ENCODE data around the gene LAG3. TPM values are rescaled to one million over a fixed set of nuclear protein-coding genes. Genes with fewer than 3 reads are reported as not detected.

LAG3 gene
- polyA plus RNA-seq, 1 donor (not counting 4 experiments of a cell fraction or from before 2014, with no cell fraction given): 0.09 TPM

DNA sequence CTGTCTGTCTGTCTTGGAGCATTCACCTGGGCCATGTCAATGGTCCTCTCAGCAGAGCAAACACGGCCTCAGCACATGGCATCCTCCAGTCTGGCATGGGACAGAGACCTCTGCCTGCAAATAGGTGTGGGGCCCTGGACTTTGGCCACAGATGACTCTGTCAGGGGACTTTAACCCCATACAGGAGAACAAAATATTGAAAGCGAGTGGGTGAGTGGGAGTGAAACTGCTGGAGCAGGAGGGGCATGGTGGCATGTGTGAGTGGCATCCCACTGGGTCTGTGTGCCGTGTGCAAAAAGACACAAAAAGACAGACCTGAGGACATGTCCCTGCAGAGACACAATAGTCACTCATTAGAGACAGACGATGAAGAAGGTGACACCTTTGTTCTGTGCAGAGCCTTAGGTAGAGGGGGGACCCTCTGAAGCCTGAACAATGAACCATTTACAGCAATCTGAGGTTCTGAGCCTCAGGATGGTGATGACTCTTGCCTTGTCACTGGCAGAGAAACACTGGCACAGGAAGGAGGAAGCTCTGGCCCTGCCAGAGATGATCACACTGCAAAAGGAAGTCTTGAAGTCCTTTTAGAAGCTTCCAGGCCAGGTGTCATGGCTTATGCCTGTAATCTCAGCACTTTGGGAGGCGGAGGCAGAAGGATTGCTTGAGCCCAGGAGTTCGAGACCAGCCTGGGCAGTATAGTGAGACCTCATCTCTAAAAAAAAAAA is 7.5 kb downstream of the LAG3 start:
- no peak for DNase-seq (ENCODE audit: low read depth, low spot score)
- no peaks in the 10 kb centered on the region for H4K20me1 ChIP-seq (ENCODE audit: control insufficient read depth, extremely low read depth, insufficient read depth, low read length)
- no peak overlapping the region for H3K27ac ChIP-seq (ENCODE audit: control insufficient read depth, insufficient read depth, low read length)
- H3K9ac ChIP-seq (ENCODE audit: control insufficient read depth, extremely low read depth, insufficient read depth, low read length): no peak overlapping the region
- FAIRE-seq: no peak
- no peak overlapping the region for H3K4me3 ChIP-seq (ENCODE audit: control insufficient read depth in 2 of 3, extremely low read depth in 1 of 3, insufficient read depth in 2 of 3, low read depth in 1 of 3, low read length in 3 of 3)
- H3K27me3 ChIP-seq (ENCODE audit: control insufficient read depth, extremely low read depth, insufficient read depth, low read length): peaks cover 18% of the 10 kb centered on the region
- no peak overlapping the region for H2AFZ ChIP-seq (ENCODE audit: control insufficient read depth, low read length)
- dilution Hi-C loops (cut with MboI; ENCODE audit: extremely low pct_ligation_motif_present, low sequenced_read_pairs): no loop called here
- H3K9me1 ChIP-seq (ENCODE audit: control insufficient read depth, extremely low read depth, insufficient read depth, low read length): no peaks in the 10 kb centered on the region
- H3K36me3 ChIP-seq (ENCODE audit: control insufficient read depth in 2 of 2, extremely low read depth in 1 of 2, insufficient read depth in 2 of 2, low read length in 2 of 2): no peaks in the 10 kb centered on the region
- no peak for TF ChIP-seq EZH2 (IDR thresholded peaks at IDR 0.05; ENCODE audit: low read length)
- H3K9me3 ChIP-seq (ENCODE audit: control insufficient read depth, low read depth, low read length): no peaks in the 10 kb centered on the region
- no peak overlapping the region for H3K4me2 ChIP-seq (ENCODE audit: control insufficient read depth, extremely low read depth, insufficient read depth, low read depth, low read length)
- H3K4me1 ChIP-seq (ENCODE audit: control insufficient read depth, extremely low read depth, insufficient read depth, low read length): peaks cover 8% of the 10 kb centered on the region
- H3K79me2 ChIP-seq (ENCODE audit: control insufficient read depth, insufficient read depth, low read length): no peaks in the 10 kb centered on the region

DNA sequence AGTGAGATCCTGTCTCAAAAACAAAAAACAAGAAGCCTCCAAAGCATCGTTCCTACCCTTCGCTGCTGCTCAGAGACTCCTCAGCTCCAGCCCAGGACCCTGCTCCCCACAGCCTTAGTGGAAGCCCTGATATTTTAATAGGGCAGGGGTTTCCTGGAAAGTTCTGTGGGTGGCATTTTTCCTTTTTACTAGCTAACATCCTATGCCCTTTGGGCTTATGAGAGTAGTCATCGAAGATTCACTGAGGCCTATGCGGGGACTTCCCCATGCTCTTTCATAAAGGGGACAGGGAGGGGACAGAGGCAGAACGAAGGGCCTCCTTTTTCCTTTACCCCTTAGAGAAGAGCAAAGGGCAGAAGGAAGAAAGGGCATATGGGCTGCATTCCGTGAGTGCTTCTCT is 8.3 kb downstream of the LAG3 start:
- no peaks in the 10 kb centered on the region for H3K9me3 ChIP-seq (ENCODE audit: control insufficient read depth, low read depth, low read length)
- H3K4me2 ChIP-seq (ENCODE audit: control insufficient read depth, extremely low read depth, insufficient read depth, low read depth, low read length): no peak overlapping the region
- DNase-seq (ENCODE audit: low read depth, low spot score): no peak
- H3K9ac ChIP-seq (ENCODE audit: control insufficient read depth, extremely low read depth, insufficient read depth, low read length): no peak overlapping the region
- no peak overlapping the region for H3K4me3 ChIP-seq (ENCODE audit: control insufficient read depth in 2 of 3, extremely low read depth in 1 of 3, insufficient read depth in 2 of 3, low read depth in 1 of 3, low read length in 3 of 3)
- no peak for TF ChIP-seq EZH2 (IDR thresholded peaks at IDR 0.05; ENCODE audit: low read length)
- TF ChIP-seq, protein P1, sequence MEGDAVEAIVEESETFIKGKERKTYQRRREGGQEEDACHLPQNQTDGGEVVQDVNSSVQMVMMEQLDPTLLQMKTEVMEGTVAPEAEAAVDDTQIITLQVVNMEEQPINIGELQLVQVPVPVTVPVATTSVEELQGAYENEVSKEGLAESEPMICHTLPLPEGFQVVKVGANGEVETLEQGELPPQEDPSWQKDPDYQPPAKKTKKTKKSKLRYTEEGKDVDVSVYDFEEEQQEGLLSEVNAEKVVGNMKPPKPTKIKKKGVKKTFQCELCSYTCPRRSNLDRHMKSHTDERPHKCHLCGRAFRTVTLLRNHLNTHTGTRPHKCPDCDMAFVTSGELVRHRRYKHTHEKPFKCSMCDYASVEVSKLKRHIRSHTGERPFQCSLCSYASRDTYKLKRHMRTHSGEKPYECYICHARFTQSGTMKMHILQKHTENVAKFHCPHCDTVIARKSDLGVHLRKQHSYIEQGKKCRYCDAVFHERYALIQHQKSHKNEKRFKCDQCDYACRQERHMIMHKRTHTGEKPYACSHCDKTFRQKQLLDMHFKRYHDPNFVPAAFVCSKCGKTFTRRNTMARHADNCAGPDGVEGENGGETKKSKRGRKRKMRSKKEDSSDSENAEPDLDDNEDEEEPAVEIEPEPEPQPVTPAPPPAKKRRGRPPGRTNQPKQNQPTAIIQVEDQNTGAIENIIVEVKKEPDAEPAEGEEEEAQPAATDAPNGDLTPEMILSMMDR (optimal IDR thresholded peaks at IDR 0.05 in 1 of 3, IDR thresholded peaks at IDR 0.05 in 1 of 3, conservative IDR thresholded peaks at IDR 0.05 in 1 of 3; ENCODE audit: extremely low read depth in 1 of 3, insufficient read depth in 2 of 3, low read length in 3 of 3): no peak
- H3K27me3 ChIP-seq (ENCODE audit: control insufficient read depth, extremely low read depth, insufficient read depth, low read length): peaks cover 18% of the 10 kb centered on the region
- H3K36me3 ChIP-seq (ENCODE audit: control insufficient read depth in 2 of 2, extremely low read depth in 1 of 2, insufficient read depth in 2 of 2, low read length in 2 of 2): no peaks in the 10 kb centered on the region
- no peak for FAIRE-seq
- no peaks in the 10 kb centered on the region for H3K79me2 ChIP-seq (ENCODE audit: control insufficient read depth, insufficient read depth, low read length)
- no peaks in the 10 kb centered on the region for H4K20me1 ChIP-seq (ENCODE audit: control insufficient read depth, extremely low read depth, insufficient read depth, low read length)
- dilution Hi-C loops (cut with MboI; ENCODE audit: extremely low pct_ligation_motif_present, low sequenced_read_pairs): no loop called here
- H2AFZ ChIP-seq (ENCODE audit: control insufficient read depth, low read length): no peak overlapping the region
- H3K4me1 ChIP-seq (ENCODE audit: control insufficient read depth, extremely low read depth, insufficient read depth, low read length): peaks cover 8% of the 10 kb centered on the region
- no peak overlapping the region for H3K27ac ChIP-seq (ENCODE audit: control insufficient read depth, insufficient read depth, low read length)
- no peaks in the 10 kb centered on the region for H3K9me1 ChIP-seq (ENCODE audit: control insufficient read depth, extremely low read depth, insufficient read depth, low read length)

DNA sequence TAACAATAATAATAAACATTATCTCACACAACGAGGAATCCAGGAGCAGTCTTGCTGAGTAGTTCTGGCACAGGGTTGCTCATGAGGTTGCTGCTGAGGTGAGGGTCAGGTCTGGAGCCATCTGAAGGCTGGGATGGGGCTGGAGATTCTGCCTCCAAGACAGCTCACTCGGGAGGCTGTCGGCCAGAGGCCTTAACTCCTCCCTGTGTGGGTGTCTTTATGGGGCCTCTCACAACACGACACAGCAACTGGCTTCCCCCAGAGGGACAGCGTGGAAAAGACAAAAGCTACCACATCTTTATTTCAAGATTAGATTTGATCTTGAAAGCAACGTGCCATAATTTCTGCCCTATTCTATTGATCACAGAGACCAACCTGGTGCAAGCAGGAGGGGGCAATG is 9.8 kb downstream of the LAG3 start:
- Histone ChIP-seq H4K20me1 (ENCODE audit: control insufficient read depth, extremely low read depth, insufficient read depth, low read length) (no peaks in the 10 kb centered on the region), H3K36me3 (ENCODE audit: control insufficient read depth in 2 of 2, extremely low read depth in 1 of 2, insufficient read depth in 2 of 2, low read length in 2 of 2) (no peaks in the 10 kb centered on the region), H3K9ac (ENCODE audit: control insufficient read depth, extremely low read depth, insufficient read depth, low read length) (no peak overlapping the region), H3K4me3 (ENCODE audit: control insufficient read depth in 2 of 3, extremely low read depth in 1 of 3, insufficient read depth in 2 of 3, low read depth in 1 of 3, low read length in 3 of 3) (no peak overlapping the region), H3K9me3 (ENCODE audit: control insufficient read depth, low read depth, low read length) (no peaks in the 10 kb centered on the region), H3K27me3 (ENCODE audit: control insufficient read depth, extremely low read depth, insufficient read depth, low read length) (peaks cover 14% of the 10 kb centered on the region), H3K79me2 (ENCODE audit: control insufficient read depth, insufficient read depth, low read length) (no peaks in the 10 kb centered on the region), H3K4me1 (ENCODE audit: control insufficient read depth, extremely low read depth, insufficient read depth, low read length) (peaks cover 8% of the 10 kb centered on the region), H2AFZ (ENCODE audit: control insufficient read depth, low read length) (no peak overlapping the region), H3K4me2 (ENCODE audit: control insufficient read depth, extremely low read depth, insufficient read depth, low read depth, low read length) (no peak overlapping the region), H3K27ac (ENCODE audit: control insufficient read depth, insufficient read depth, low read length) (no peak overlapping the region), H3K9me1 (ENCODE audit: control insufficient read depth, extremely low read depth, insufficient read depth, low read length) (no peaks in the 10 kb centered on the region)
- dilution Hi-C loops (cut with MboI; ENCODE audit: extremely low pct_ligation_motif_present, low sequenced_read_pairs): no loop called here
- DNase-seq (ENCODE audit: low read depth, low spot score): no peak
- no peak for FAIRE-seq
- TF ChIP-seq EZH2 (IDR thresholded peaks at IDR 0.05; ENCODE audit: low read length): no peak
- TF ChIP-seq, protein P1 (optimal IDR thresholded peaks at IDR 0.05 in 1 of 3, IDR thresholded peaks at IDR 0.05 in 1 of 3, conservative IDR thresholded peaks at IDR 0.05 in 1 of 3; ENCODE audit: extremely low read depth in 1 of 3, insufficient read depth in 2 of 3, low read length in 3 of 3): no peak
